ENCODE measurements around the gene DYSF. TPM values are rescaled to one million over a fixed set of nuclear protein-coding genes. Genes with fewer than 3 reads are reported as not detected.

Gene DYSF
- total RNA-seq, 2 experiments from 2014 or later: not detected

GRCh38 chr2:71634567-71634966 lies 181.2 kb downstream of the DYSF start:
- POLR2A ChIA-PET: no interaction called here
- no peak overlapping the region for H3K4me2 ChIP-seq (ENCODE audit: low read length)
- H3K4me1 ChIP-seq (ENCODE audit: insufficient read depth, low read length, poor library complexity, severe bottlenecking): no peaks in the 10 kb centered on the region
- no peaks in the 10 kb centered on the region for H3K79me2 ChIP-seq (ENCODE audit: insufficient read depth, low read depth, low read length)
- H3K36me3 ChIP-seq (ENCODE audit: insufficient read depth, low read length): no peaks in the 10 kb centered on the region
- no peak for DNase-seq (ENCODE audit: low spot score)
- no TSS peak for BruUV-seq (replicated peaks)
- intact Hi-C loops (cut with micrococcal nuclease; ENCODE audit: unreplicated experiment): no loop called here
- TF ChIP-seq, protein P1, sequence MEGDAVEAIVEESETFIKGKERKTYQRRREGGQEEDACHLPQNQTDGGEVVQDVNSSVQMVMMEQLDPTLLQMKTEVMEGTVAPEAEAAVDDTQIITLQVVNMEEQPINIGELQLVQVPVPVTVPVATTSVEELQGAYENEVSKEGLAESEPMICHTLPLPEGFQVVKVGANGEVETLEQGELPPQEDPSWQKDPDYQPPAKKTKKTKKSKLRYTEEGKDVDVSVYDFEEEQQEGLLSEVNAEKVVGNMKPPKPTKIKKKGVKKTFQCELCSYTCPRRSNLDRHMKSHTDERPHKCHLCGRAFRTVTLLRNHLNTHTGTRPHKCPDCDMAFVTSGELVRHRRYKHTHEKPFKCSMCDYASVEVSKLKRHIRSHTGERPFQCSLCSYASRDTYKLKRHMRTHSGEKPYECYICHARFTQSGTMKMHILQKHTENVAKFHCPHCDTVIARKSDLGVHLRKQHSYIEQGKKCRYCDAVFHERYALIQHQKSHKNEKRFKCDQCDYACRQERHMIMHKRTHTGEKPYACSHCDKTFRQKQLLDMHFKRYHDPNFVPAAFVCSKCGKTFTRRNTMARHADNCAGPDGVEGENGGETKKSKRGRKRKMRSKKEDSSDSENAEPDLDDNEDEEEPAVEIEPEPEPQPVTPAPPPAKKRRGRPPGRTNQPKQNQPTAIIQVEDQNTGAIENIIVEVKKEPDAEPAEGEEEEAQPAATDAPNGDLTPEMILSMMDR (conservative IDR thresholded peaks at IDR 0.05; ENCODE audit: low read length): no peak
- no peak for TF ChIP-seq EZH2phosphoT487 (IDR thresholded peaks at IDR 0.05; ENCODE audit: borderline replicate concordance, low read depth, low read length)
- no peaks in the 10 kb centered on the region for H3K9me2 ChIP-seq (ENCODE audit: insufficient read depth, low read length)
- H3K27ac ChIP-seq (ENCODE audit: low read depth, low read length, poor library complexity, severe bottlenecking): no peak overlapping the region
- H3K4me3 ChIP-seq (ENCODE audit: low read depth, low read length, poor library complexity, severe bottlenecking): no peak overlapping the region
- H4K20me1 ChIP-seq (ENCODE audit: insufficient read depth, low read length): no peaks in the 10 kb centered on the region
- H2AFZ ChIP-seq (ENCODE audit: low read length): no peak overlapping the region
- no peaks in the 10 kb centered on the region for H3K9me3 ChIP-seq (ENCODE audit: low read length)
- CTCF ChIA-PET (ENCODE audit: unreplicated experiment): no interaction called here

DNA sequence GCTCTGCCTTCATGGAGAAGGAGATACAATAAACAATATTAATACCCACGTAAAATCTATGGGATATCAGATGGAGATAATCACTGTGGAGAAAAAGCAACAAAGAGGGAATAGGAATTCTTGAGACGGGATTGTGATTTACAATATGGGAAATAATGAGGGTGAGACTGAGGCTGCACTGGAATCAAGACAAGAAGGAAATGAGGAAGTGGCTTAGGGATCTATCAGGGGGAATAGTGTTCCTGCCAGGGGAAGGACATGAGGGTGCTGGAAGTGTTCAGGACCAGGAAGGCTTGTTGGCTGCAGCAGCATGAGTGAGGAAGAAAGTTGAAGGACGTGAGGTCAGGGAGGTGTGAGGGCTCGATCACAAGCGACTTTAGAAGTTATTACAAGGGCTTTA lies 182.4 kb downstream of the DYSF start:
- POLR2A ChIA-PET: interaction anchor here (0.7 kb wide), 1 partner anchor 1166 kb away, joined by 7 read pairs; no protein-coding TSS in a partner anchor
- Histone ChIP-seq H3K4me1 (ENCODE audit: insufficient read depth, low read length, poor library complexity, severe bottlenecking) (no peaks in the 10 kb centered on the region), H3K4me3 (ENCODE audit: low read depth, low read length, poor library complexity, severe bottlenecking) (no peak overlapping the region), H3K4me2 (ENCODE audit: low read length) (no peak overlapping the region), H3K27ac (ENCODE audit: low read depth, low read length, poor library complexity, severe bottlenecking) (no peak overlapping the region), H3K79me2 (ENCODE audit: insufficient read depth, low read depth, low read length) (no peaks in the 10 kb centered on the region), H3K9me3 (ENCODE audit: low read length) (no peaks in the 10 kb centered on the region), H2AFZ (ENCODE audit: low read length) (no peak overlapping the region), H3K36me3 (ENCODE audit: insufficient read depth, low read length) (no peaks in the 10 kb centered on the region), H4K20me1 (ENCODE audit: insufficient read depth, low read length) (no peaks in the 10 kb centered on the region), H3K9me2 (ENCODE audit: insufficient read depth, low read length) (no peaks in the 10 kb centered on the region)
- BruUV-seq (replicated peaks): no TSS peak
- TF ChIP-seq EZH2phosphoT487 (IDR thresholded peaks at IDR 0.05; ENCODE audit: borderline replicate concordance, low read depth, low read length): no peak
- TF ChIP-seq, protein P1 (conservative IDR thresholded peaks at IDR 0.05; ENCODE audit: low read length): no peak
- CTCF ChIA-PET (ENCODE audit: unreplicated experiment): no interaction called here
- DNase-seq (ENCODE audit: low spot score): no peak
- intact Hi-C loops (cut with micrococcal nuclease; ENCODE audit: unreplicated experiment): no loop called here

- H2AFZ ChIP-seq (ENCODE audit: low read length): no peak overlapping the region
- POLR2A ChIA-PET: no interaction called here
- intact Hi-C loops (cut with micrococcal nuclease; ENCODE audit: unreplicated experiment): no loop called here
Observed at GRCh38 chr2:71637168-71637567, 183.8 kb downstream of the DYSF start.

More at GRCh38 chr2:71637168-71637567, 183.8 kb downstream of the DYSF start:
- Histone ChIP-seq H3K9me2 (ENCODE audit: insufficient read depth, low read length) (no peaks in the 10 kb centered on the region), H3K27ac (ENCODE audit: low read depth, low read length, poor library complexity, severe bottlenecking) (no peak overlapping the region), H3K4me2 (ENCODE audit: low read length) (no peak overlapping the region), H3K4me1 (ENCODE audit: insufficient read depth, low read length, poor library complexity, severe bottlenecking) (no peaks in the 10 kb centered on the region), H3K4me3 (ENCODE audit: low read depth, low read length, poor library complexity, severe bottlenecking) (no peak overlapping the region), H3K79me2 (ENCODE audit: insufficient read depth, low read depth, low read length) (no peaks in the 10 kb centered on the region), H3K9me3 (ENCODE audit: low read length) (no peaks in the 10 kb centered on the region), H4K20me1 (ENCODE audit: insufficient read depth, low read length) (no peaks in the 10 kb centered on the region), H3K36me3 (ENCODE audit: insufficient read depth, low read length) (no peaks in the 10 kb centered on the region)
- CTCF ChIA-PET (ENCODE audit: unreplicated experiment): no interaction called here
- DNase-seq (ENCODE audit: low spot score): no peak
- TF ChIP-seq, protein P1 (conservative IDR thresholded peaks at IDR 0.05; ENCODE audit: low read length): no peak
- no peak for TF ChIP-seq EZH2phosphoT487 (IDR thresholded peaks at IDR 0.05; ENCODE audit: borderline replicate concordance, low read depth, low read length)
- BruUV-seq (replicated peaks): no TSS peak
